Measurements from ENCODE around the gene AZI2. TPM values are rescaled to one million over a fixed set of nuclear protein-coding genes. Genes with fewer than 3 reads are reported as not detected.

The AZI2 gene
- total and polyA plus RNA-seq, 9 of the 15 experiments (the other 6 are each of a cell fraction or from before 2014, with no cell fraction given), result 28.5 to 96.3 (median 70.2) TPM

DNA sequence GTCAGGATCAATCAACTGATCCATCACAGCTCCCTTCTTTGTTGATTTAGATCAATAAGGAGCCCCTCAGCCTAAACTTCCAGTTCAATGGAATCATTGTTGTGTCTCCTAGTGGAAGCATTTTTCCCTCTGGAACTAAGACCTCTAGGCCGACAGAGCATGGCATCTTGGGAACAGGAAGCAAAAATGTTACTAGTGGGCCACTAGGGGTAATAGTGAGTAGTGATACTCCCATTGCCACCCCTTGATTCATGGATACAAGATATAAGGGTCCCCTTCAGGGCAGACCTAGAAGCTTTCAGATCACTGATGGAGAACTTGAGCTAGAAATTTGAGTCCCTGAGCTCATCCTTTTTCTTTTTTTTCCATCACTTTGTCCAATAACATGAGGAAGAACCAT, 40.4 kb upstream of the AZI2 start (continued):
- TF ChIP-seq, protein P1, sequence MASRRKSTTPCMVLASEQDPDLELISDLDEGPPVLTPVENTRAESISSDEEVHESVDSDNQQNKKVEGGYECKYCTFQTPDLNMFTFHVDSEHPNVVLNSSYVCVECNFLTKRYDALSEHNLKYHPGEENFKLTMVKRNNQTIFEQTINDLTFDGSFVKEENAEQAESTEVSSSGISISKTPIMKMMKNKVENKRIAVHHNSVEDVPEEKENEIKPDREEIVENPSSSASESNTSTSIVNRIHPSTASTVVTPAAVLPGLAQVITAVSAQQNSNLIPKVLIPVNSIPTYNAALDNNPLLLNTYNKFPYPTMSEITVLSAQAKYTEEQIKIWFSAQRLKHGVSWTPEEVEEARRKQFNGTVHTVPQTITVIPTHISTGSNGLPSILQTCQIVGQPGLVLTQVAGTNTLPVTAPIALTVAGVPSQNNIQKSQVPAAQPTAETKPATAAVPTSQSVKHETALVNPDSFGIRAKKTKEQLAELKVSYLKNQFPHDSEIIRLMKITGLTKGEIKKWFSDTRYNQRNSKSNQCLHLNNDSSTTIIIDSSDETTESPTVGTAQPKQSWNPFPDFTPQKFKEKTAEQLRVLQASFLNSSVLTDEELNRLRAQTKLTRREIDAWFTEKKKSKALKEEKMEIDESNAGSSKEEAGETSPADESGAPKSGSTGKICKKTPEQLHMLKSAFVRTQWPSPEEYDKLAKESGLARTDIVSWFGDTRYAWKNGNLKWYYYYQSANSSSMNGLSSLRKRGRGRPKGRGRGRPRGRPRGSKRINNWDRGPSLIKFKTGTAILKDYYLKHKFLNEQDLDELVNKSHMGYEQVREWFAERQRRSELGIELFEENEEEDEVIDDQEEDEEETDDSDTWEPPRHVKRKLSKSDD (conservative IDR thresholded peaks at IDR 0.05; ENCODE audit: low read length), result no peak
- TF ChIP-seq ZNF408 (CRISPR knock-in tag; IDR thresholded peaks at IDR 0.05; ENCODE audit: low read depth), result no peak
- TF ChIP-seq ZNF436 (CRISPR knock-in tag; IDR thresholded peaks at IDR 0.05), result no peak
- TF ChIP-seq, protein P2, sequence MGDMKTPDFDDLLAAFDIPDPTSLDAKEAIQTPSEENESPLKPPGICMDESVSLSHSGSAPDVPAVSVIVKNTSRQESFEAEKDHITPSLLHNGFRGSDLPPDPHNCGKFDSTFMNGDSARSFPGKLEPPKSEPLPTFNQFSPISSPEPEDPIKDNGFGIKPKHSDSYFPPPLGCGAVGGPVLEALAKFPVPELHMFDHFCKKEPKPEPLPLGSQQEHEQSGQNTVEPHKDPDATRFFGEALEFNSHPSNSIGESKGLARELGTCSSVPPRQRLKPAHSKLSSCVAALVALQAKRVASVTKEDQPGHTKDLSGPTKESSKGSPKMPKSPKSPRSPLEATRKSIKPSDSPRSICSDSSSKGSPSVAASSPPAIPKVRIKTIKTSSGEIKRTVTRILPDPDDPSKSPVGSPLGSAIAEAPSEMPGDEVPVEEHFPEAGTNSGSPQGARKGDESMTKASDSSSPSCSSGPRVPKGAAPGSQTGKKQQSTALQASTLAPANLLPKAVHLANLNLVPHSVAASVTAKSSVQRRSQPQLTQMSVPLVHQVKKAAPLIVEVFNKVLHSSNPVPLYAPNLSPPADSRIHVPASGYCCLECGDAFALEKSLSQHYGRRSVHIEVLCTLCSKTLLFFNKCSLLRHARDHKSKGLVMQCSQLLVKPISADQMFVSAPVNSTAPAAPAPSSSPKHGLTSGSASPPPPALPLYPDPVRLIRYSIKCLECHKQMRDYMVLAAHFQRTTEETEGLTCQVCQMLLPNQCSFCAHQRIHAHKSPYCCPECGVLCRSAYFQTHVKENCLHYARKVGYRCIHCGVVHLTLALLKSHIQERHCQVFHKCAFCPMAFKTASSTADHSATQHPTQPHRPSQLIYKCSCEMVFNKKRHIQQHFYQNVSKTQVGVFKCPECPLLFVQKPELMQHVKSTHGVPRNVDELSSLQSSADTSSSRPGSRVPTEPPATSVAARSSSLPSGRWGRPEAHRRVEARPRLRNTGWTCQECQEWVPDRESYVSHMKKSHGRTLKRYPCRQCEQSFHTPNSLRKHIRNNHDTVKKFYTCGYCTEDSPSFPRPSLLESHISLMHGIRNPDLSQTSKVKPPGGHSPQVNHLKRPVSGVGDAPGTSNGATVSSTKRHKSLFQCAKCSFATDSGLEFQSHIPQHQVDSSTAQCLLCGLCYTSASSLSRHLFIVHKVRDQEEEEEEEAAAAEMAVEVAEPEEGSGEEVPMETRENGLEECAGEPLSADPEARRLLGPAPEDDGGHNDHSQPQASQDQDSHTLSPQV (IDR thresholded peaks at IDR 0.05), result no peak
- no peak for TF ChIP-seq POU5F1 (IDR thresholded peaks at IDR 0.05; ENCODE audit: borderline replicate concordance, low read depth, low read length, partially characterized antibody)
- TF ChIP-seq, protein P3, sequence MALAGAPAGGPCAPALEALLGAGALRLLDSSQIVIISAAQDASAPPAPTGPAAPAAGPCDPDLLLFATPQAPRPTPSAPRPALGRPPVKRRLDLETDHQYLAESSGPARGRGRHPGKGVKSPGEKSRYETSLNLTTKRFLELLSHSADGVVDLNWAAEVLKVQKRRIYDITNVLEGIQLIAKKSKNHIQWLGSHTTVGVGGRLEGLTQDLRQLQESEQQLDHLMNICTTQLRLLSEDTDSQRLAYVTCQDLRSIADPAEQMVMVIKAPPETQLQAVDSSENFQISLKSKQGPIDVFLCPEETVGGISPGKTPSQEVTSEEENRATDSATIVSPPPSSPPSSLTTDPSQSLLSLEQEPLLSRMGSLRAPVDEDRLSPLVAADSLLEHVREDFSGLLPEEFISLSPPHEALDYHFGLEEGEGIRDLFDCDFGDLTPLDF (CRISPR knock-in tag; IDR thresholded peaks at IDR 0.05), result no peak
- no peak for TF ChIP-seq NFXL1 (CRISPR knock-in tag; IDR thresholded peaks at IDR 0.05)

Measured in K562 (cell line).